Measurements from ENCODE around the gene CSNK1E.

The CSNK1E gene

DNA sequence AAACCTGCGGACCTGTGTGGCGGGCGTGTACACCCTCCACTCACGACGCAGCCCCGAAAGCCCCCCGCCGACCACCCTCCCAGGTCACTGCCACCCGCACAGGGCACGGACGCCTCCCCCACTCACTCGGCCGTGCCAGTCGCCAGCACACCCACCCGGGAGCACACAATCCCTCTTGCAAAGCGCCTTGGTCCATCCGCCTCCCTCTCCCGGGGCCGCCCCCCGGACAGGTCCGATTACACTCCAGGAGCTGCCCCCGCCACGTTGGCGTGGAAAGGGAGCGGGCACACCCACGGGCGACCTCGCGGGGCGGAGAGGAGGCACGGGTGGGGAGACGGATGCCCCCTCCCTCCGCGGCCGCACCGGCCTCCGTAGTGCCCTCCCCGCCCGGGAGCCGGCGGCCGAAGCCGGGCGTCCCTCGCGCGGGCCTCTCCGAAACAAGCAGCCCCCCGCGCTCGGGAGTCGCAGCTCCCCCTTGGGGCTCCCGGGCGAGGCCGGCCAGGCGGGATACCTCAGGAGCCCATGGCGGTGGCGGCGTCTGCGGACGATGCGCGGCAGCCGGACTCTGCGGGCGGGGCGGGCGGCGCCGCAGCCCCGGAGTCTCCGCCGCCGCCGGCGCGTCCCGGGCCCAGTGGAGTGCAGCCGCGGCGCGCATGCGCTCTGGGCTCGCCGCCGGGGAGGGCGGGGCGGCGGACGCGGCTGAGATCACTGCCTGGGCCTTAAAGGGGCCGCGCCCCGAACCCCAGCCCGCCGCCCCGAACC is 44.7 kb downstream of the CSNK1E start, which contains the start of gene TMEM184B:
Gene TMEM184B, minus strand, starts transcription at position 638 of the 762 bp plus-strand sequence. CDS start 25,049 bp downstream, outside the sequence.
- ATAC-seq (replicated peaks; ENCODE audit: extremely low read depth, poor library complexity, severe bottlenecking) (peak; percentile 95), DNase-seq (ENCODE audit: low spot score in 2 of 2) (peak; percentile 67 to 70)
- Mint-ChIP-seq H3K27ac (ENCODE audit: low read depth) (peak within 1 kb of the TSS; percentile 93), H3K36me3 (ENCODE audit: insufficient read depth) (peaks cover 14% of the 10 kb centered on the region), H3K9me3 (no peaks in the 10 kb centered on the region), H3K27me3 (no peaks in the 10 kb centered on the region), H3K4me3 (peak within 1 kb of the TSS; percentile 91), H3K4me1 (peaks cover 49% of the 10 kb centered on the region)

DNA sequence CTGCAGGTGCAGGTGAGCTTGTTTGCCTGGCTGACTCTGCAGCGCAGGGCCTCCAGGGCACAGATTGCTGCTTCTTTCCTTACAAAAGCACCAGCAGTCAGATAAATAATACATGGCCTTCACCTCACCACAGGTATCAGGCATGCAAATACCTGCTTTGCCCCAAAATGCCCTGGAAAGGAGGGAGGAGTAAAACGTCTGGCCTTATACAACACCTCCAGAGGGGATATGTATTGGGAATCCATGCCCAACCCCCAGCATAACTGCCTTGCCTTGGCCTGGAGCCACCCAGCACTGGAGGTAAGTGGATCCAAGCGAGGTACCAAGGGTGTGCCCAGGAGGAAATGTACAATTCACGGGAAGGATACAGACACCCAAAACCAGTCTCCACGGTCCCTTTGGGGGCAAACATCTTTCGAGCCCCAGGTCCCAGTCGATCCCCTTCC is 45.3 kb downstream of the CSNK1E start:
- ATAC-seq (replicated peaks; ENCODE audit: extremely low read depth, poor library complexity, severe bottlenecking) (no peak), DNase-seq (ENCODE audit: low spot score in 2 of 2) (no peak)
- peaks cover 55% of the 10 kb centered on the region for H3K4me1 Mint-ChIP-seq
- H3K27ac Mint-ChIP-seq (ENCODE audit: low read depth), result peak overlapping the region; percentile 93
- no peaks in the 10 kb centered on the region for H3K27me3 Mint-ChIP-seq
- peaks cover 14% of the 10 kb centered on the region for H3K36me3 Mint-ChIP-seq (ENCODE audit: insufficient read depth)
- no peaks in the 10 kb centered on the region for H3K9me3 Mint-ChIP-seq
- H3K4me3 Mint-ChIP-seq, result peak overlapping the region; percentile 91

DNA sequence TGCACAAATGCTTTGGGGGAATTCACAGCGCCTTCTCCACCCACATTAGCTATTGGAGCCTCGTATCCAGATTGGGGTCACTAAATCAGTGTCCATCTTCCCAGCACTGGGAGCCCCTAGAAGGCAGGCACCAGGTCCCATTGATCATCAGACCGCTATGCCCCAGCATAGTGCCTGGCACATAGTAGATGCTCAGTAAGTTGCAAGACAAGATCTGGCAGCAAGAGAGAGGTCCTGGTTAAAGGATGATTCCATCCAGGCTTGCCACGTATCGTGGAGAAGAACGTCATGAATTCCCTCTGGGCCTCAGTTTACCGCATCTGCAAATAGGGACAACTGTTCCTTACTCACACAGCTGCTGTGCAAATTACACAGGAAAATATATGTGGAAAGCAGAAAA is 46.1 kb downstream of the CSNK1E start:
- no peaks in the 10 kb centered on the region for H3K27me3 Mint-ChIP-seq
- H3K4me3 Mint-ChIP-seq, result peak overlapping the region; percentile 91
- ATAC-seq (replicated peaks; ENCODE audit: extremely low read depth, poor library complexity, severe bottlenecking), result no peak

DNA sequence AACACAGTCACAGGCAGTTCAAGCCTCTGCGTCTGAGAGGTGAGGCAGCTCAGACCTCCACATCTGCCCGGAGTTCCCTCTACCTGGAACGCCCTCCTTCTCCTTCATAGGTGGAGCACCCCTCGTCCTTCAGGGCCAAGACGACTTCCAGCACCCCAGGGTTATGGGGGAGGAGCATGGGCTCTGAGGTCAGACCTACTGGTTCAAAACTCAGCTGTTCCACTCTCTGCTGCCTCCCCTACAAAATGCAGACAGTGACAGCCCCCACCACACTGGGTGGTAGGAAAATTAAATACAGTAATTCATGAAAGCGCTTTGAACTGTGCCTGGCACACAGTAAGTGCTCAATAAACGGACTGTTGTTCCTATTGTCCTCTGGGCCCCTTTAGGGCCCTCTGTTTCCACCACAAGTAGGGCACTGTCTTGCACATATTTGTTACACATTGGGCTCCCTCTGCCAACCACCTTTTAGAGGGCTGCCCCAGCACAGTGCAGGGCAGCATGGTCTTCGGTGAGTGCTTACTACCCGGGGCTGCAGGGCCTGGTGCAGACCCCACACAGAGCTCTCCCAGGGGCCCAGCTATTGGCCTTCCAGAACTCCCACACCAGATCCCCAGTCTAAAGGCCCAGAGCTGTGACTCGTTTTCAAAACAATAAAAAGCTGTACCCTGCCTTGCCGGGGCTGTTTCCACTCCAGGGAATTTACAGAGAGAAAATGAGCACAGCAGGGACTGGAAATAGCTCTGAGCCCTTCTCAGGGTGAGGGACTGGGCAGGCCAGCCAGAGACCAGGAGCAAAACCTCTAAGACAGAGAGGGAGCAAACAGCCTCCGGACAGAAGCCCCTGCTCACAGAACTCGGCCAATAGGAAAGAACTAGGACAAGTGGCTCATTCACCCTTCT is 46.9 kb downstream of the CSNK1E start:
- peak overlapping the region; percentile 57 for H3K27ac Mint-ChIP-seq (ENCODE audit: low read depth)
- H3K9me3 Mint-ChIP-seq, result no peaks in the 10 kb centered on the region
- peaks cover 70% of the 10 kb centered on the region for H3K4me1 Mint-ChIP-seq
- ATAC-seq (replicated peaks; ENCODE audit: extremely low read depth, poor library complexity, severe bottlenecking), result no peak
- no peak for DNase-seq (ENCODE audit: low spot score in 2 of 2)
- H3K27me3 Mint-ChIP-seq, result no peaks in the 10 kb centered on the region
- H3K36me3 Mint-ChIP-seq (ENCODE audit: insufficient read depth), result peaks cover 12% of the 10 kb centered on the region
- no peak overlapping the region for H3K4me3 Mint-ChIP-seq

More for the DNA sequence above, 46.1 kb downstream of the CSNK1E start:
- Mint-ChIP-seq H3K36me3 (ENCODE audit: insufficient read depth) (peaks cover 12% of the 10 kb centered on the region), H3K27ac (ENCODE audit: low read depth) (peak overlapping the region; percentile 93), H3K4me1 (peaks cover 63% of the 10 kb centered on the region), H3K9me3 (no peaks in the 10 kb centered on the region)
- no peak for DNase-seq (ENCODE audit: low spot score in 2 of 2)

DNA sequence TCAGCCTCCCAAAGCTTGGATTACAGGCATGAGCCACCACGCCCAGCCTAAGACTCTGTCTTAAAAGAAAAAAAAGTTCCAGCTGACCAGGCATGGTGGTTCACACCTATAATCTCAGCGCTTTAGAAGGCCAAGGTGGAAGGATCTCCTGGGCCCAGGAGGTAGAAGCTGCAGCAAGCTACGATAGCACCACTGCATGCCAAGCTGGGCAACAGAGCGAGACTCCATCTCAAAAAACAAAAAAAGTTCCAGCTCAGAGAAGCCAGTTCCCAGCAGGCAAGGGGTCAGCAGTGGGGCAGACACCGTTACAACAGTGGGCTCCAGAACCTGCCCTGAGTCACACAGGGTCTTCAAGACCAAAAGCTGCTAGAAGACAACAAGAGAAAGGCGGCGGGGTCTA is 47.8 kb downstream of the CSNK1E start:
- Mint-ChIP-seq H3K36me3 (ENCODE audit: insufficient read depth) (peaks cover 9% of the 10 kb centered on the region), H3K27ac (ENCODE audit: low read depth) (no peak overlapping the region), H3K4me1 (peaks cover 76% of the 10 kb centered on the region), H3K27me3 (no peaks in the 10 kb centered on the region), H3K9me3 (no peaks in the 10 kb centered on the region), H3K4me3 (no peak overlapping the region)
- no peak for DNase-seq (ENCODE audit: low spot score in 2 of 2)
- ATAC-seq (replicated peaks; ENCODE audit: extremely low read depth, poor library complexity, severe bottlenecking), result no peak

DNA sequence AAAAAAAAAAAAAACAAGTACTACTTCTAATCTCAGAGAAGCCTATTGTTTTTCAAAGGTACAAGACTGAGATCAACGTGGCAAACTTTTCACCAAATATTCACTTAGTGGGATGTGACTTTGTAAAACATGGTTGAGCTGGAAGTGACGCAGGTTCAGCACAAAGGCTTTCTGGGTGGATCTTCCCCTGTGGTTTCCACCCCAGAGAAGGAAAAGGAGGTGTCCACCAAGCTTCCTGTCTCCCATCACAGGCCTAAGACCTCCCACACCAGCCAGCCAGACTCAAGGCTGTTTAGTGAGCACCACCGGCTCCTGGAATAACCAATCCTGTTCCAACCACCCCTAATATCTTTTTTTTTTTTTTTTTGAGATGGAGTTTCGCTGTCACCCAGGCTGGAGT is 50.1 kb downstream of the CSNK1E start:
- no peaks in the 10 kb centered on the region for H3K27me3 Mint-ChIP-seq
- peaks cover 67% of the 10 kb centered on the region for H3K4me1 Mint-ChIP-seq
- H3K36me3 Mint-ChIP-seq (ENCODE audit: insufficient read depth), result peaks cover 2% of the 10 kb centered on the region
- H3K27ac Mint-ChIP-seq (ENCODE audit: low read depth), result peak overlapping the region; percentile 86
- no peaks in the 10 kb centered on the region for H3K9me3 Mint-ChIP-seq
- peak in 1 of 2 donors; percentile 61 for DNase-seq (ENCODE audit: low spot score in 2 of 2)
- H3K4me3 Mint-ChIP-seq, result peak overlapping the region; percentile 32
- peak; percentile 97 for ATAC-seq (replicated peaks; ENCODE audit: extremely low read depth, poor library complexity, severe bottlenecking)

DNA sequence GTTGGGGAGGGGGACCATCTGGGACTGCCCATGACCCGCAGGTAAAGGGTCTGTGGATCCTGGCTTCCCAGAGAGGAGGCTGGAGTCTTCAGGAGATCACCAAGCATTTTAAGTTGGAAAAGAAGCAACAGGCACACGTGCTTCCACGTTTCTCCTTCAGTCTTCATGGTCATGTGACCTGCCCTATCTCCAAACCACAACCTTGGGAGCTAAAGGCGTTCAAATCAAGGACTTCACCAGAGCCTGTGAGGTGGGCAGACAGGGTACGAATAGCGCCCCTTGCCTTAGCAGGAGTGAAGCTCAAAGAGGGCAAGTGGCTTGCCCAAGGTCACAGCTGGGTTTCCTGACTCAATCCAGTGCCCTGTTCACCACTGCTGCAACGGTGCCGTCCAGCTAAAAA is 51.1 kb downstream of the CSNK1E start:
- no peaks in the 10 kb centered on the region for H3K27me3 Mint-ChIP-seq
- peaks cover 64% of the 10 kb centered on the region for H3K4me1 Mint-ChIP-seq
- ATAC-seq (replicated peaks; ENCODE audit: extremely low read depth, poor library complexity, severe bottlenecking), result no peak
- DNase-seq (ENCODE audit: low spot score in 2 of 2), result no peak
- no peak overlapping the region for H3K4me3 Mint-ChIP-seq
- H3K36me3 Mint-ChIP-seq (ENCODE audit: insufficient read depth), result no peaks in the 10 kb centered on the region
- H3K9me3 Mint-ChIP-seq, result no peaks in the 10 kb centered on the region
- no peak overlapping the region for H3K27ac Mint-ChIP-seq (ENCODE audit: low read depth)

DNA sequence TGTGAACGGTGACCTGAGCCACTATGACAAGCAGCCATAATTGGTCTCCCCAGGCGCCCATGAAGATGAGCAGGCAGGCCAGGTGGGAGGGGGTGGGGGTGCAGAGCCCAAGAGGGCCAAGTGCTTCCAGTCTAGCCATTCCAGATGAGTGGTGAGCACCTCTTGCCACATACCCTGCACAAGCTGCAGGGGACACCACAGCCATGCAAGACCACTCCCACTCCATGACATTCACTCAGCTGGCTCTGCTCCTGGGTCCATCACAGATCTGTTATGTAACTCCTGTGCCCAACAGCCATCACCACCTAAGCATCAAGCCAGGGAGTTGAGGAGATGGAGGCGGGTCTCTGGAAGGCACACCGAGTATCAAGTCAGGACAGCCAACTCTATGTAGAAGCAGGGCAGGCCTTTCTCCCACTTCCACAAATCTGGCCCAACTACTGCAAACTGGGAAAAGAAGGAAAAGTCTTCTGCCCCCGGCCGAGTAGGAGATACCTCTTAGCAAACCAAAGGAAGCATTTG is 52.9 kb downstream of the CSNK1E start:
- Mint-ChIP-seq H3K27me3 (no peaks in the 10 kb centered on the region), H3K4me3 (no peak overlapping the region), H3K9me3 (no peaks in the 10 kb centered on the region), H3K36me3 (ENCODE audit: insufficient read depth) (peaks cover 5% of the 10 kb centered on the region), H3K4me1 (peaks cover 58% of the 10 kb centered on the region), H3K27ac (ENCODE audit: low read depth) (no peak overlapping the region)
- ATAC-seq (replicated peaks; ENCODE audit: extremely low read depth, poor library complexity, severe bottlenecking) (no peak), DNase-seq (ENCODE audit: low spot score in 2 of 2) (no peak)

DNA sequence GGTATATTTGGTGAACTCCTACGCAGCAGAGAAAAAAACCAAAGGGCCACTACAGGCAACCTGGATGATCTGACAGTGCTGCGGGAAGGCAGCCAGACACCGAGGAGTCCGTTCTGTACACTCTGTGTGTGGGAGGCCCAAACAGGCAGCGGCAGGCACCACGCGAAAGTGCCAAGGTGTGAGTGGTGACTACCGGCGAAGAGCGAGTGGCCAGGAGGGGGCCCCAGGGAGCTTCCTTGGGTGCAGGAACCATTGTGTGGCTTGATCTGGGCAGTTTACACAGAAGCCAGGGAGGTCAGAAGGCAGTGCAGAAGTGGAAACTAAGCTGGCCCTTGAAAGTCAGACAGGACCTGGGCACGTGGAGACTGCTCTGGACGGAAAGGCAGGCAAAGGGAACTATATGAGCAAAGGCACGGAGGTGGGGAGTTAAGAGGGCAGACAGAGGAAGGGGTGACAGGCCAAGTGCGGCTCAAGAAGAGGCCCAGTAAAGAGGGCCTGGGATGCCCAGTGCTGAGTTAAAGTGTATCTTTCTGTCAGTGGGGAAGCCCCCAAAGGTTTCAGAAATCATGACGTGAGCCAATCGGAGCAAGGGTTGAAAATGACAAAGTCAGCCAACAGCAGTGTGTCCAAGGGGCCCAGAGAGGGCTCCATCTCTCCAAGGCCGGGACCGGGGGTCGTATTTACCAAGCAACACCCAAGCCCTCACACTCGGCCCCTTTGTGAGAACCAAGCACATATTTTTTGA is 55.0 kb downstream of the CSNK1E start:
- H3K27ac Mint-ChIP-seq (ENCODE audit: low read depth), result peak overlapping the region; percentile 78

DNA sequence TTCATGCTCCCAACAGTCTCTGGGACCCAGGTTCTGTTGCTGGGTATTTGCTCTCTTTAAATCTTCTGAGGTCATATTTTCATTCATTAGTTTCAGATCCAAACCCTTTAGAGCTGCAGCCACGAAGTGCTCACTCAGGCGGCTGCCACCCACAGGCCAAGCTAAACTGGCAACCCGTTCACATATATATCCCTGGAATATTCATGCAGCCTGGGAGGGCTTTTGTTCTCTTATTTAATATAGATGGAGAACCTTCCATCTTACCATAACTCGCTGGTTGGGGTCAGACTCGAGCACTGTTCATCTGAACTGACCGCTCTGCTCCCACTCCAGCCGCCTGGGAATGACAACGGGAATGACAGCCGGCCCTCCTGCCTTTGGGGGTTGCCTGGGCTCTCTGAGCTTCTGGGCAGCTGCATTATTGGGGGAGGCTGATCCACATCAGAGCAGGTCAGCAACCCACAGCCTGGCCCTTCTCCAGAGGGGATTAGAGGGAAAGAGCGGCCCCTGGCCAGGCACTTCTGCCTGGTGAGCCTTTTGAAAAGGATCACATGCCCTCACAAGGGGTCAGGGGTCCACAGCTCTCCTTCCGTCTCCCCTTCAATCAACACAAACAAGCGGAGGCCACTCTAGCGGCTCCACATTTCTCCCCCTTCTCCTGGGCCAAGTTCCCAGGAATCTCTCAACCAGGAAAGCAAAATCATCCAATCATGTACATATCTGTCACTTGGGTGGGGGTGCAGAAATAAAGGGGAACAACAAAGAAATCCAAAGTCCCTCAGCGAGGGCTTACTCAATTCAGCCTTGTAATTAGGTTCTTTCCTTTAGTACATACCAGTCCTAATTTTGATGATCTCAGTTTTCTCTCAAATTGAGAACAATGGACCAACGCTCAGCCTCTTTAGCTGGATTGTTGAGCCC is 56.2 kb downstream of the CSNK1E start:
- Mint-ChIP-seq H3K4me1 (peaks cover 39% of the 10 kb centered on the region), H3K9me3 (no peaks in the 10 kb centered on the region), H3K36me3 (ENCODE audit: insufficient read depth) (peaks cover 5% of the 10 kb centered on the region), H3K27me3 (no peaks in the 10 kb centered on the region), H3K4me3 (peak overlapping the region; percentile 23), H3K27ac (ENCODE audit: low read depth) (no peak overlapping the region)
- no peak for DNase-seq (ENCODE audit: low spot score in 2 of 2)
- no peak for ATAC-seq (replicated peaks; ENCODE audit: extremely low read depth, poor library complexity, severe bottlenecking)

More for the DNA sequence above, 55.0 kb downstream of the CSNK1E start:
- no peaks in the 10 kb centered on the region for H3K9me3 Mint-ChIP-seq
- peaks cover 49% of the 10 kb centered on the region for H3K4me1 Mint-ChIP-seq
- no peaks in the 10 kb centered on the region for H3K27me3 Mint-ChIP-seq
- peak; percentile 54 for ATAC-seq (replicated peaks; ENCODE audit: extremely low read depth, poor library complexity, severe bottlenecking)
- peaks cover 5% of the 10 kb centered on the region for H3K36me3 Mint-ChIP-seq (ENCODE audit: insufficient read depth)
- H3K4me3 Mint-ChIP-seq, result peak overlapping the region; percentile 23
- peak in 1 of 2 donors; percentile 31 for DNase-seq (ENCODE audit: low spot score in 2 of 2)

DNA sequence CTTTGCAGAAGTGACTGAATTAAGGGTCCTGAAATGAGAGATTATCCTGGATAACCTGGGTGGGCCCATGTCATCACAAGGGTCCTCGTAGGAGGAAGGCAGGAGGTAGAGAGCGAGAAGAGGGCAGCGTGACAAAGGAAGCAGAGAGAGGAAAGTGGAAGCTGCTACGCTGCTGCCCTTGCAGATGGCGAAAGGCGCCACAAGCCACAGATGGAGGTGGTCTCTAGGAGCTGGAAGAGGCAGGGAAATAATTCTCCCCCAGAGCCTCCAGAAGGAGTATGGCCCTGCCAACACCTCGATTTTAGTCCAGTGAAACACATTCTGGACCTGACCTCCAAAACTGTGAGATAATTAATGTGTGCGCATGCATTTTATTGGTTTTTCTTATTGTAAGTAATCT is 57.9 kb downstream of the CSNK1E start:
- Mint-ChIP-seq H3K4me1 (peaks cover 26% of the 10 kb centered on the region), H3K36me3 (ENCODE audit: insufficient read depth) (peaks cover 5% of the 10 kb centered on the region), H3K27ac (ENCODE audit: low read depth) (no peak overlapping the region), H3K4me3 (no peak overlapping the region), H3K27me3 (no peaks in the 10 kb centered on the region), H3K9me3 (no peaks in the 10 kb centered on the region)
- no peak for ATAC-seq (replicated peaks; ENCODE audit: extremely low read depth, poor library complexity, severe bottlenecking)
- DNase-seq (ENCODE audit: low spot score in 2 of 2), result no peak

Data from central memory CD8-positive, alpha-beta T cell (primary cell).